GM12801 (cell line): ENCODE measurements around the gene NRXN2.

Source experiments
- CTCF ChIP-seq: IDR thresholded peaks from one replicate; pipeline ENCODE4 v1.5.1; 2011; ENCODE audit warnings: control low read depth; ENCODE audit not compliant: insufficient read length; ENCODE audit errors: extremely low read depth

NRXN2 gene

GRCh38 chr11:64751580-64751979, 28.6 kb upstream of the NRXN2 start:
- no peak for TF ChIP-seq CTCF

DNA sequence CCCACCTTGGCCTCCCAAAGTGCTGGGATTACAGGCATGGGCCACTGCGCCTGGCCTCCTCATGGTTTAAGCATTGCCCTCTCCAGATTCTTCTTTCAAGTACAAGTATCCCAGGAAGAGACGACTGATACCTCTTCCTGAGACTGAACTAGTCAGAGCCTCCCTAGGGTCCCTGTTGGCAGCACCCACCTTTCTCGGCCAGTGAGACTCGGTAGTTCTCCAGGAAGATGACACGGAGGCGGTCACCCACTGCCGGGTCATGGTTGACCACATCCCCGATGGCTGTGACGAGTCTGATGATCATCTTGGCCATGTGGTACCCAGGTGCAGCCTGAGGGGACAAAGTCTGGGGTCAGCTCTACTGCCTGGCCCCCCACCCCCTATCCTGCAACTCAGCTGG, 28.1 kb upstream of the NRXN2 start:
- TF ChIP-seq CTCF: no peak

DNA sequence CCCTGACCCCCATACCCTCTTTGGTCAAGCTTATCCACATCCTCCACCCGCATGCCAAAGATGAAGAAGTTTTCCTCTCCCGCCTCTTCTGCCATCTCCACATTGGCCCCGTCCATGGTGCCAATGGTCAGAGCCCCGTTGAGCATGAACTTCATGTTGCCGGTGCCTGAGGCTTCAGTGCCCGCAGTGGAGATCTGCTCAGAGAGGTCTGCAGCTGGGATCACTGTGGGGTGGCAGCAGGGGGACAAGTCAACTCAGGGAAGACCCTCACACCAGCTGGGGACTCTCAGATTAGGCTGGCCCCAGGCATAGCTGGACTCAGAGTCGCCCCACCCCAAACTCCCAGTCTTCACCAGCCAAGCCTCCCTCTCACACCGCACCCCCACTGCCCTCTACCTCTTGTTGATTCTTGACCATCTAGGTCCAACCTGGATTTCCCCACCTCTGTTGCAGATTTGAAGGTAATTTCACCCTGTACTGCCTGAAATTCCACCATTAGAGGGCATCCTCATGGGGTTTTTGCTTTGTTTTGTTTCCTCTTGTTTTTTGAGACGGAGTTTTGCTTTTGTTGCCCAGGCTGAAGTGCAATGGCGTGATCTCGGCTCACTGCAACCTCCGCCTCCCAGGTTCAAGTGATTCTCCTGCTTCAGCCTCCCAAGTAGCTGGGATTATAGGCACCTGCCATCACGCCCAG, 27.5 kb upstream of the NRXN2 start:
- TF ChIP-seq CTCF: no peak

DNA sequence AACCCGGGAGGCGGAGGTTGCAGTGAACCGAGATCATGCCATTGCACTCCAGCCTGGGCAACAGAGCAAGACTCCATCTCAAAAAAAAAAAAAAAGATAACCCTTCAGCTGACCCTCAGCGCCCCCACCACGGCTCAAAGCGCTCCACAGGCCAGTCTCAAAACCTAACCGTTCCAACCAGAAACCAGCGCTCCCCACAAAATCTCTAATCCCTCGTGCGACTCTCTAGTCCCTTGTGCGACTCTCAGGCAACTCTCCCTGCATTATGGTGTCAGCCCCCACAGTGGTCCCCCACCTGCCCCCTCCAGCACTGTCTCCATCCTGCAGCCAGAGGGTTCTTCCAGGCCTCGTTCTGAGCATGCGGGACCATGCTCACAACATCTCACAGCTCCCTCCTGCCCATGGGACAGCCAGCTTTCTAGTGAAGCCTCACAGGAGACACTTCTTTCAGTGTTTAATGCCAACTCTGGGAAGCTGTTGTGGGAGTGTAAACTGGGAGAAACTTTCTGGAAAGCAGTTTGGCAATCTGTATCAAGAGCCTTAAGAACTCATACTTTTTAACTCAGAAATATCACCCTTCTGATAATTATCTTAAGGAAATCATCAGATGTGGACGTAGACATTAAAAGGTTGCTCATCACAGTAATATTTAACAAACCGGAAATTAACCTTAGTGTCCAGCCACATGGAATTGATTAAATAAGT, 25.1 kb upstream of the NRXN2 start:
- no peak for TF ChIP-seq CTCF

DNA sequence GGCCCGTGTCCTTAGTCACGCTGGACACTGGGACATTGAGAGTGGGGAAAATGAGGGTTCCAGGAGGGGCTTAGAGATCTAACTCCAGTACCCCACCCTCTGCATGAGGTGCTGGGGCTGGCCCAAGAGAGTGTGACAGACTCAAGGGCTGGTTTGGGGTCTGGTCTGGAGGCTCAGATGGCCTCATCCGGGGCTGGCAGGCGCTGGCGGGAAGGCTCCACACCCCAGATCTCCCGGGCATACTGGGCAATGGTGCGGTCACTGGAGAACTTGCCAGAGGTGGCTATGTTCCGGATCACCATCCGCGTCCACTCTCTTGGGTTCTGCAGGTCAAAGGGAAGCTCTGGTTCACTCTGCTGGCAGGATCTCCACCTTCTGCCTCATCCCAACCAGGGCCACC, 23.5 kb upstream of the NRXN2 start:
- no peak for TF ChIP-seq CTCF

- no peak for TF ChIP-seq CTCF
Observed at GRCh38 chr11:64745521-64746328, 22.7 kb upstream of the NRXN2 start.

GRCh38 chr11:64745189-64745520, 22.2 kb upstream of the NRXN2 start:
- no peak for TF ChIP-seq CTCF
